HUES64 (cell line): ENCODE data around the gene CLEC4E.

ENCODE experiments used
- H3K27ac ChIP-seq: 2 replicates; pipeline ENCODE4 v1.7.0; 2013; ENCODE audit warnings: low read depth, low read length, inconsistent platforms
- H3K27me3 ChIP-seq: 2 replicates; pipeline ENCODE4 v1.6.1; 2013; ENCODE audit warnings: mild to moderate bottlenecking, low read length; ENCODE audit not compliant: insufficient read depth
- H3K36me3 ChIP-seq: 2 replicates; pipeline ENCODE4 v1.6.1; 2013; ENCODE audit warnings: mild to moderate bottlenecking, low read length; ENCODE audit not compliant: insufficient read depth
- H3K4me1 ChIP-seq: 2 replicates; pipeline ENCODE4 v1.6.1; 2013; ENCODE audit warnings: mild to moderate bottlenecking, low read length, moderate library complexity; ENCODE audit not compliant: insufficient read depth
- H3K4me3 ChIP-seq: 2 replicates; pipeline ENCODE4 v1.5.1; 2013; ENCODE audit warnings: mild to moderate bottlenecking, low read length, moderate library complexity
- H3K9ac ChIP-seq: 2 replicates; pipeline ENCODE4 v1.6.1; 2013; ENCODE audit warnings: mild to moderate bottlenecking, low read depth, low read length
- H3K9me3 ChIP-seq: 2 replicates; pipeline ENCODE4 v1.6.1; 2013; ENCODE audit warnings: low read depth, low read length; ENCODE audit not compliant: insufficient read depth
- WGBS: fragments of 150-250, 120-280 bp; methylation state at CpG from one replicate; pipeline ENCODE4 v1.1.7; 2013; ENCODE audit warnings: missing lambda C conversion rate; 5-methylcytosine and 5-hydroxymethylcytosine counted together

The CLEC4E gene

DNA sequence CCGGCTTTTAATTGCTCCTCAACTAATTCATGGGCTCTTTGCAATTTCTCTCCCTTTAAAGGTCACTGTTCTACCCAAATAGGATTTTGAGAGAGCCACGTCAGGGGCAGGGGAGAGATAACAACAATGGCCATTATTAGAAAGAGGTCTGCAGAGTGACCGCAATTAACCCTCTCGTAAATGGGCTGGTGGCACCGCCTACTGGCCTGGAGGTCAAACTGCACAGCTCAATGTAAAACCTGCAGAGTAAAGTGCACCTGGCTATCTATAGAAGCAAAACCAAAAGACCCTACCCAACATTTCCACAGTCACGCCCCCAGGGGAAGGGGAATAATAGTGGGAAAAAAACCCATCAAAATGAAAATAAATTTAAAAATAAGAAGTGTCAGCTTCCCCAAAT is 21.6 kb upstream of the CLEC4E start:
- Histone ChIP-seq H3K4me1 (peaks cover 17% of the 10 kb centered on the region), H3K27me3 (no peaks in the 10 kb centered on the region), H3K4me3 (no peak overlapping the region), H3K27ac (no peak overlapping the region), H3K9me3 (peaks cover 15% of the 10 kb centered on the region), H3K9ac (no peak overlapping the region), H3K36me3 (no peaks in the 10 kb centered on the region)
- WGBS: 91% methylated on average over 5 of the region's 6 CpGs

DNA sequence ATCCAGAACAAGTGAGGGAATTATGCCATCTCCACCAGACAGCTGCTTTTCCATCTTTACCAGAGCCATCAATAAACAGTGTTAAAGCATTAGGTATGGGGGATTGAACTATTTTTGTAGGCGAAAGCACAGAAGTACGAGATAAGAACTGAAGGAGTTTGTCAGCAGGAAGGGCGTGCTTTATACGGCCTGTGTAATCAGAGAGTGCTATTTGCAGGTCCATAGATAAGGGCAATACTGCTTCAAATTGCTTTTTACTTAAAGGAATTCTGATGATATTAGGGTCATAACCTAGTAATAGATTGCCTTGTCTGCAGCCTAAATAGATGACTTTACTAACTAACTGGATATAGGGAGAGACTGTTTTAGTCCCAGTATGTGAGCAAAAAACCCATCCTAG is 20.3 kb upstream of the CLEC4E start:
- H3K9ac ChIP-seq: no peak overlapping the region
- no peak overlapping the region for H3K4me3 ChIP-seq
- peaks cover 17% of the 10 kb centered on the region for H3K4me1 ChIP-seq
- H3K36me3 ChIP-seq: no peaks in the 10 kb centered on the region
- H3K27ac ChIP-seq: no peak overlapping the region
- no peaks in the 10 kb centered on the region for H3K27me3 ChIP-seq
- peaks cover 11% of the 10 kb centered on the region; the same call in 1 of the 2 replicates for H3K9me3 ChIP-seq
- 96% methylated on average over 4 of the region's 4 CpGs for WGBS

DNA sequence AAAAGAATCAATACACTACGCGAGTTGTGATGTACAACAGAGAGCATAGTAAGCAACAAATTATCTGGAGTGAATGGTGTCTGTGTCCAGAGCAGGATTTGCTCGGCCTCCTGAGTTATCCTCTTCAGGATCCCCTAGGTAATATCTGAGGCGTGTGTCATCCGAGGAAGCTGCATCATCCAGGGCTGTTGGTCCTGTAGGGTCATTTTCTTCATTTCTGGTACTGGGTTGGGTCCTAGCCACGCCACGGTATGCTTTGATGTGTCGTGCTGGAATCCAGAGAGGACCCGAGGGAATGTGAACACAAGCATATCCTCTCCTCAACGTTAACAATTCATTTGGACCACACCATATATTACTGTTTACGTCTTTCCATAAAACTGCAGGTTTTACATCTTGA is 19.0 kb upstream of the CLEC4E start:
- H3K4me3 ChIP-seq: no peak overlapping the region
- H3K4me1 ChIP-seq: peaks cover 17% of the 10 kb centered on the region
- no peaks in the 10 kb centered on the region for H3K36me3 ChIP-seq
- no peak overlapping the region for H3K27ac ChIP-seq
- no peak overlapping the region for H3K9ac ChIP-seq
- 87% methylated on average over 11 of the region's 11 CpGs for WGBS
- no peaks in the 10 kb centered on the region for H3K27me3 ChIP-seq
- H3K9me3 ChIP-seq: peaks cover 11% of the 10 kb centered on the region; the same call in 1 of the 2 replicates

DNA sequence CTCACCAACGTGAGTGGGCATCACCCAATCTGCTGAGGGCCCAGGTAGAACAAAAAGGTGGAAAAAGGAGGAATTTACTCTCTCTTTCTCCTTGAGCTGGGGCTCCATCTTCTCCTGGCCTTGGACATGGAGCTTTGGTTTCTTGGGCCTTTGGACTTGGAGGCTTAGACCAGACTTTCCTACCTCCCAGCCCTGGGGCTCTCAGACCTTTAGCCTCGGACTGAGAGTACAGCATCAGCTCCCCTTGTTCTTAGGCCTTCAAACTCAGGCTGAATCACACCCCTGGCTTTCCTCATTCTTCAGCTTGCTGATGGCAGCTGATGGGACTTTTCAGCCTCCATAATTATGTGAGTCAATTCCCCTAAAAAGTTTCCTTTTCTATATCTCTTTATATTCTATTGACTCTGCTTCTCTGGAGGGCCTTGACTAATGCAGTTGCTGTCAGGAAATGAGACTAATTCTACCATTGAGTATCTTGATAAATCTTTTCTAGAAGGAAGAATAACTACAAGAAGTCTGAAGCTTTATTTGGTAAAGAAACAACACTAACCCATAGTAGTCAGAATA is 15.9 kb upstream of the CLEC4E start:
- 95% methylated on average over 2 of the region's 2 CpGs for WGBS
- Histone ChIP-seq H3K27me3 (no peaks in the 10 kb centered on the region), H3K36me3 (no peaks in the 10 kb centered on the region), H3K4me3 (no peak overlapping the region), H3K4me1 (no peaks in the 10 kb centered on the region), H3K9me3 (0 out of 2 replicates have a peak, but pooled peaks cover 4% of the 10 kb centered on the region), H3K9ac (no peak overlapping the region), H3K27ac (no peak overlapping the region)

DNA sequence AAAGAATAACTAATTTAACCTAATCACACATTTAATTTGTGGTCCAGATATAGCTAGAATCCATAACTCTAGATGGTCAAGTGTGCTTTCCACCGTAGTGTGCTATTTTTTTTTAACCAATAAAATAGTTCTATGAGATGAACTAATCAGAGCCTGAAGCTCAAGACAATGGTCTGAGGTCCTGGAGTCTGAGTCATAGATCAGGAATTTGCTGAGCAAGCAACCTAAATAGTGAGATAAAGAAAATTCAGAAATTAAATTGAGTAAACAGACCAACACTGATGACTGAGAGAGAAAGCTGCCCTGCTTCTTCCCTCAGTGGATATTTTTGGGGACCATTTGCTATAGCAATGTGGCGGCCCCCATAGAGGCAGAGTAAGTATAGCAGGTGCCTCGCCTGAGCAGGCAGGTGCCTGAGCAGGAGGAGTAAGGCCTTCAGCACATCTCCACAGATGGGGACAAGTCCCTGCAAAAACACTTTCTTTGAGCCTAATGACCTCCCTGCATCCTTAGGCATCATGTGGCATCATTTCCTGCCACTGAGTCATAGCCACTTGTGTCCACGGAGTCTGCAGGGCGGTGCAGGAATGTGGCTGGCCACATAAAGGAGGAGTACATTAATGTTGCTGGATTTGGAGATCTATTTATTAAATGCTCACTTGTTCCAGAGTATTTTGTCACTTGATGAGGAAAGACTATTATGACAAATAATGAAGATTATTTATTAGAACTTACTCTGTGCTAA is 13.9 kb upstream of the CLEC4E start:
- Histone ChIP-seq H3K9ac (no peak overlapping the region), H3K27me3 (no peaks in the 10 kb centered on the region), H3K9me3 (no peaks in the 10 kb centered on the region), H3K4me1 (no peaks in the 10 kb centered on the region), H3K27ac (peak overlapping the region; percentile 24; the same call in 1 of the 2 replicates), H3K36me3 (no peaks in the 10 kb centered on the region), H3K4me3 (no peak overlapping the region)
- 90% methylated on average over 5 of the region's 5 CpGs for WGBS

DNA sequence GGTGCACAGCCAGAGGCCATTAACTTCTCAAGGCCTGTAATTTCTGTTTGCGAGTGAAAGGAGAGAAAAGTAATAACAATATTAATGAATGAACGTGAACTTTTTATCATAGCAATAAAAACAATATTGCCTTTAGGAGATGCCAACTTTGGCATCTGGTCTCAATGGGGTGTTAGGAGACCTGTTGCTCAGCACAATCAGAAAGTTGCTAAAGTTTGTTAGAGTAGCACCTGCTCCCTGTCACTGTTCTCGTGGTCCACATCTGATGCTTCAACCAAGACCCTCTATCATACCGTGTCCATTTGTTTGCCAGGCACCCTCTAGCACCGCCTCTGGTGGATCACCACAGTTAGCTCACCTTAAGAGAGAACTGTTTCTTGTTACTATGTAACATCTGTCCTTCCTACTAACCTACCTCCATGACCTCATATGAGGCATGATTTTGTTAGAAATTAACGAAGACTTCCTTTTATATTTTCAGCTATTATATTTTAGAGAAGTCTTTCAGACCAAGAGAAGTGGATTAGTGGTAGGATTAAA is 12.5 kb upstream of the CLEC4E start:
- H3K4me1 ChIP-seq: no peaks in the 10 kb centered on the region
- H3K9ac ChIP-seq: no peak overlapping the region
- no peaks in the 10 kb centered on the region for H3K9me3 ChIP-seq
- no peak overlapping the region for H3K4me3 ChIP-seq
- H3K27me3 ChIP-seq: no peaks in the 10 kb centered on the region
- WGBS: 85% methylated on average over 4 of the region's 6 CpGs
- H3K36me3 ChIP-seq: no peaks in the 10 kb centered on the region
- H3K27ac ChIP-seq: no peak overlapping the region

DNA sequence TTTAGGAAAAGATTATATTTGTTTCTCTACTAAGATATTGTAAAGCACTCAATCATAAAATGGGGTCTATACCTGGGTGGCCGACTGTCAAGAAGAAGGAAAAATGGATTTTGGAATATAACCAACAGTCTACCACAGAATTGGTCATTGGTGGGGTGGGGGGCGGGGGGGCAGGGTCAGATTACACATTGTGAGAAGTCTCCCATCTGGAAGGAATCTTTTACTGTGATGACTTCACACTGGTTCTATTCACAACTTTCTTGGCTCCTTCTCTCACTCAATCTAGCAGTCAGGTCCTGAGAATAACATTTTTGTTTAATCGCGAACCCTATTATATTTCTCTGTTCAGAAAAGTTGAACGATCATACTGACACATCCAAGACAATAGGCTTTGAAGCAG is 8.7 kb upstream of the CLEC4E start:
- Histone ChIP-seq H3K4me1 (no peaks in the 10 kb centered on the region; the same call in 1 of the 2 replicates), H3K9me3 (no peaks in the 10 kb centered on the region), H3K4me3 (no peak overlapping the region), H3K9ac (no peak overlapping the region), H3K27ac (no peak overlapping the region), H3K27me3 (no peaks in the 10 kb centered on the region), H3K36me3 (no peaks in the 10 kb centered on the region)
- WGBS: 93% methylated on average over 3 of the region's 5 CpGs

DNA sequence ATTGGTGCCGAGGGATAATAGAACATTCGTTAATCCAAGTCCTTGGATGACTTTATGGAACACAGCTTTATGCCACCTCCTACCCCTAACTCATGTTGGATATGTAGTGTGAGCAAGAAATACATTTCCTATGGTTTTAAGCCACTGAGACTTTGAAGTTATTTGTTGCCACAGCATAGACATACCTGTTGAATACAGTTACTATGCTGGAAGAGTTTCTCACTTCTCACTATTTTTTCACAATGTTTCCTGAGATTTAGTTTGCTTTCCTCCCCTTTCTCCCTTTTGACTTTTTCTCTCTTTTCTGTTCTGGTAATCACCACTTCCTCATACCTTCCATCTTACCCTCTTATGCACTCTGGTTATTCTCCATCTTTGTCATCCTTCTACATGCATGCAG is 7.5 kb upstream of the CLEC4E start:
- Histone ChIP-seq H3K27me3 (no peaks in the 10 kb centered on the region), H3K4me3 (no peak overlapping the region), H3K9me3 (no peaks in the 10 kb centered on the region), H3K9ac (no peak overlapping the region), H3K27ac (no peak overlapping the region), H3K36me3 (no peaks in the 10 kb centered on the region), H3K4me1 (no peaks in the 10 kb centered on the region; the same call in 1 of the 2 replicates)
- WGBS: no CpG with 5 or more reads among the region's 2 CpGs

DNA sequence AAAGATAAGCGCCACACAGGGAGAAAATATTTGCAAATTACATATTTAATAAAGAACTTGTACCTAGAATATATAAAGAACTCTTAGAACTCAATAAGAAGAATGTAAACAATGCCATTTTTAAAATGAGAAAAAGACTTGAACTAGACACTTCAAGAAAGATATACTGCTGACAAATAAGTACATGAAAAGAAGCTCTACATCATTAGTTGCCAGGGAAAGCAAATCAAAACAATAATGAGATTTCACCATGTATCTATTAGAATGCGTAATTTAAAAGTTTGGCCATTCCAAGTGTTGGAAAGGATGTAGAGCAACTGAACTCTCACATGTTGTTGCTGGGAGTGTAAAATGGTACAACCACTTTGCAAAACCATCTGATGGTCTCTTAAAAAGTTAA is 6.9 kb upstream of the CLEC4E start:
- H3K27ac ChIP-seq: no peak overlapping the region
- no peaks in the 10 kb centered on the region for H3K9me3 ChIP-seq
- H3K27me3 ChIP-seq: no peaks in the 10 kb centered on the region
- no peak overlapping the region for H3K9ac ChIP-seq
- 100% methylated on average over 1 of the region's 2 CpGs for WGBS
- no peak overlapping the region for H3K4me3 ChIP-seq
- H3K36me3 ChIP-seq: no peaks in the 10 kb centered on the region
- no peaks in the 10 kb centered on the region; the same call in 1 of the 2 replicates for H3K4me1 ChIP-seq

DNA sequence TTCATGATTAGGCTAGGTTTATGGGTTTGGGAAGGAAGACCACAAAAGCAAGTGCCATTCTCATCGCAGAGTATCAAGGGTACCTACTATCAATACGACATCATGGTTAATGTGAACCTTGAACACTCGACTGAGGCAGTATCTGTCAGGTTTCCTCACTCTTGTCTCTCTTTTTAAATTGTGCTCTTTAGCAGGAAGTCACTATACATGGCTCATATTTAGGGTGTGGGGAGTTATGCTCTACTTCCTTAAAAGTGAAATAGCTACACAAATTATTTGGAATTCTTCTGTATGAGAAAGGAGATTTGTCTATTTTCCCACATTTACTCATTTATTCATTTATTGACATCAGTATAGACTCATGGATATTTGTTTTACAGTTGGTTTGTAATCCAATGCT is 5.9 kb upstream of the CLEC4E start:
- Histone ChIP-seq H3K4me1 (no peaks in the 10 kb centered on the region; the same call in 1 of the 2 replicates), H3K9ac (no peak overlapping the region), H3K4me3 (no peak overlapping the region), H3K36me3 (no peaks in the 10 kb centered on the region), H3K9me3 (no peaks in the 10 kb centered on the region), H3K27me3 (no peaks in the 10 kb centered on the region), H3K27ac (no peak overlapping the region)
- WGBS: 96% methylated on average over 3 of the region's 3 CpGs

DNA sequence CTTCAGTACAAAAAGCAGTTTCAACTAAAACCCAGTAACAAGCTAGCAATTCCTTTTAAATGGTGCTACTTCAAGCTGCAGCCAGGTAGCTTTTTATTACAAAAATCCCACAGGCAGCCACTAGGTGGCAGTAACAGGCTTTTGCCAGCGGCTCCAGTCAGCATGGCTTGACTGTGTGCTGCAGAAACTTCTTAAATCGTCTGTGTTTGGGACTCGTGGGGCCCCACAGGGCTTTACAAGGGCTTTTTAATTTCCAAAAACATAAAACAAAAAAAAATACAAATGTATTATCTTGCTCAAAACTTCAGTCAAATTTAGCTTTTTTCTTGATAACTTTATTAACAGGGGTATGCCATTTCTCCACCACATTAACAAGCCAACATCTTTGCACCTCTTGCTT is 3.6 kb upstream of the CLEC4E start:
- H3K4me3 ChIP-seq: no peak overlapping the region
- WGBS: 16% methylated on average over 3 of the region's 3 CpGs
- no peaks in the 10 kb centered on the region for H3K9me3 ChIP-seq
- no peak overlapping the region for H3K9ac ChIP-seq
- no peaks in the 10 kb centered on the region; the same call in 1 of the 2 replicates for H3K4me1 ChIP-seq
- no peaks in the 10 kb centered on the region for H3K36me3 ChIP-seq
- no peaks in the 10 kb centered on the region for H3K27me3 ChIP-seq
- H3K27ac ChIP-seq: no peak overlapping the region
